Keratinocyte (primary cell): Measurements from ENCODE around the gene UBE2V1.

Source experiments
- CTCF ChIP-seq, 3 experiments: IDR thresholded peaks in 1 of 3; conservative IDR thresholded peaks in 1 of 3; optimal IDR thresholded peaks in 1 of 3; 2 replicates in 2 of 3; 3 replicates in 1 of 3; pipeline versions ENCODE3 to v1.5.1; 2011; ENCODE audit warnings: low read length in 3 of 3, mild to moderate bottlenecking in 3 of 3, moderate library complexity in 2 of 3, control low read depth in 1 of 3, inconsistent platforms in 1 of 3; ENCODE audit not compliant: insufficient read depth in 2 of 3; ENCODE audit errors: extremely low read depth in 1 of 3
- EZH2 ChIP-seq: IDR thresholded peaks from one replicate; pipeline ENCODE4 v1.6.1; 2012; ENCODE audit warnings: inconsistent platforms, mild to moderate bottlenecking, low read length, moderate library complexity

DNA sequence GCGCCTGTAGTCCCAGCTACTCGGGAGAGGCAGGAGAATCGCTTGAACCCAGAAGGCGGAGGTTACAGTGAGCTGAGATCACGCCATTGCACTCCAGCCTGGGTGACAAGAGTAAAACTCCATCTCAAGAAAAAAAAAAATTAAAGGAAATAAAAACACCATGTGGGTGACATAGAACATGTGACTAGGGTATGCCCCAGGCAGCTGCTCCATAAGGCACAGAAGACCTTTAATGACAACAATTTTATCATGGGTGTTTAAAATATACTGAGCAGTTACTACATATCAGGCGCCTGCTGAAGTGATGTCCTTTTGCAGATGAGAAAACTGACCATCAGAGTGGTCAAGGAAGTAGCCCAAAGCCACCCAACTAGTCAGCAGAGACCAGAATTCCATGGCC lies 32.6 kb upstream of the UBE2V1 start:
- TF ChIP-seq CTCF (optimal IDR thresholded peaks at IDR 0.05 in 1 of 3, IDR thresholded peaks at IDR 0.05 in 1 of 3, conservative IDR thresholded peaks at IDR 0.05 in 1 of 3; ENCODE audit: extremely low read depth in 1 of 3, insufficient read depth in 2 of 3, low read length in 3 of 3) (no peak), EZH2 (no peak)
